ENCODE results near the gene LRTM2.

LRTM2 gene

GRCh38 chr12:1875608-1876007, 55.2 kb downstream of the LRTM2 start:
- Histone ChIP-seq H3K27me3 (ENCODE audit: insufficient read depth, low read length, poor library complexity, severe bottlenecking) (no peaks in the 10 kb centered on the region), H3K4me1 (ENCODE audit: insufficient read depth, low read length, poor library complexity, severe bottlenecking) (no peaks in the 10 kb centered on the region), H3K9me2 (replicated peaks; ENCODE audit: low read depth, low read length) (no peaks in the 10 kb centered on the region), H3F3A (ENCODE audit: low read depth) (no peaks in the 10 kb centered on the region), H4K20me1 (ENCODE audit: insufficient read depth, low read length, poor library complexity, severe bottlenecking) (no peaks in the 10 kb centered on the region), H3K9ac (ENCODE audit: low read depth, low read length, poor library complexity, severe bottlenecking) (no peak overlapping the region), H3K79me2 (ENCODE audit: insufficient read depth, low read length) (no peaks in the 10 kb centered on the region), H2AFZ (ENCODE audit: low read length) (no peak overlapping the region), H3K4me2 (ENCODE audit: low read depth, low read length, poor library complexity, severe bottlenecking) (no peak overlapping the region), H3K4me3 (ENCODE audit: low read length, poor library complexity, severe bottlenecking) (no peak overlapping the region), H3K36me3 (ENCODE audit: insufficient read depth, low read length) (no peaks in the 10 kb centered on the region), H3K9me3 (ENCODE audit: insufficient read depth, low read depth, low read length) (no peaks in the 10 kb centered on the region)
- TF ChIP-seq, protein P1, sequence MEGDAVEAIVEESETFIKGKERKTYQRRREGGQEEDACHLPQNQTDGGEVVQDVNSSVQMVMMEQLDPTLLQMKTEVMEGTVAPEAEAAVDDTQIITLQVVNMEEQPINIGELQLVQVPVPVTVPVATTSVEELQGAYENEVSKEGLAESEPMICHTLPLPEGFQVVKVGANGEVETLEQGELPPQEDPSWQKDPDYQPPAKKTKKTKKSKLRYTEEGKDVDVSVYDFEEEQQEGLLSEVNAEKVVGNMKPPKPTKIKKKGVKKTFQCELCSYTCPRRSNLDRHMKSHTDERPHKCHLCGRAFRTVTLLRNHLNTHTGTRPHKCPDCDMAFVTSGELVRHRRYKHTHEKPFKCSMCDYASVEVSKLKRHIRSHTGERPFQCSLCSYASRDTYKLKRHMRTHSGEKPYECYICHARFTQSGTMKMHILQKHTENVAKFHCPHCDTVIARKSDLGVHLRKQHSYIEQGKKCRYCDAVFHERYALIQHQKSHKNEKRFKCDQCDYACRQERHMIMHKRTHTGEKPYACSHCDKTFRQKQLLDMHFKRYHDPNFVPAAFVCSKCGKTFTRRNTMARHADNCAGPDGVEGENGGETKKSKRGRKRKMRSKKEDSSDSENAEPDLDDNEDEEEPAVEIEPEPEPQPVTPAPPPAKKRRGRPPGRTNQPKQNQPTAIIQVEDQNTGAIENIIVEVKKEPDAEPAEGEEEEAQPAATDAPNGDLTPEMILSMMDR (conservative IDR thresholded peaks at IDR 0.05; ENCODE audit: low read length), result no peak
- no peak for TF ChIP-seq EZH2phosphoT487 (IDR thresholded peaks at IDR 0.05; ENCODE audit: borderline replicate concordance)

DNA sequence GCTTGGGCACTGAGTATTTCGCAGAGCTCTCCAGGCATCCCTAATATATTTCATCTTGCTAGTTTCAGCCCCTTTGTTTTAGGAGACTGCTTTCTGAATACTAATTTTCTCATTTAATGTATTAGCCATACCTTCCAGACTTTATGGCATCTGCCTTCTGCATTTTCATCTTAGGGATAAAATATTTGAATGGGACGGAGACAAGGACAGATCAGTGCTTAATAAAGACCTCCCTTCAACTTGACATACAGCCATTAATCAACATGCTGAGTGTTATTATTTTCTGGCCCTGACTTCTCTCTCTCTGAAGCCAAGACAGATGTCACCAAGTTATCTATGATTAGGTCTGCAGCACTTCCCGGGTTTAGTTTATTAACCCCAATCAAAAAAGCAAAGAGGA, 55.7 kb downstream of the LRTM2 start:
- Histone ChIP-seq H4K20me1 (ENCODE audit: insufficient read depth, low read length, poor library complexity, severe bottlenecking) (no peaks in the 10 kb centered on the region), H3K79me2 (ENCODE audit: insufficient read depth, low read length) (no peaks in the 10 kb centered on the region), H3K4me3 (ENCODE audit: low read length, poor library complexity, severe bottlenecking) (no peak overlapping the region), H3K9ac (ENCODE audit: low read depth, low read length, poor library complexity, severe bottlenecking) (no peak overlapping the region), H3K9me3 (ENCODE audit: insufficient read depth, low read depth, low read length) (no peaks in the 10 kb centered on the region), H3K36me3 (ENCODE audit: insufficient read depth, low read length) (no peaks in the 10 kb centered on the region), H3K27me3 (ENCODE audit: insufficient read depth, low read length, poor library complexity, severe bottlenecking) (no peaks in the 10 kb centered on the region), H2AFZ (ENCODE audit: low read length) (no peak overlapping the region), H3K4me2 (ENCODE audit: low read depth, low read length, poor library complexity, severe bottlenecking) (no peak overlapping the region), H3K4me1 (ENCODE audit: insufficient read depth, low read length, poor library complexity, severe bottlenecking) (no peaks in the 10 kb centered on the region), H3K9me2 (replicated peaks; ENCODE audit: low read depth, low read length) (no peaks in the 10 kb centered on the region), H3F3A (ENCODE audit: low read depth) (no peaks in the 10 kb centered on the region)
- TF ChIP-seq, protein P1 (conservative IDR thresholded peaks at IDR 0.05; ENCODE audit: low read length), result no peak
- no peak for TF ChIP-seq EZH2phosphoT487 (IDR thresholded peaks at IDR 0.05; ENCODE audit: borderline replicate concordance)

DNA sequence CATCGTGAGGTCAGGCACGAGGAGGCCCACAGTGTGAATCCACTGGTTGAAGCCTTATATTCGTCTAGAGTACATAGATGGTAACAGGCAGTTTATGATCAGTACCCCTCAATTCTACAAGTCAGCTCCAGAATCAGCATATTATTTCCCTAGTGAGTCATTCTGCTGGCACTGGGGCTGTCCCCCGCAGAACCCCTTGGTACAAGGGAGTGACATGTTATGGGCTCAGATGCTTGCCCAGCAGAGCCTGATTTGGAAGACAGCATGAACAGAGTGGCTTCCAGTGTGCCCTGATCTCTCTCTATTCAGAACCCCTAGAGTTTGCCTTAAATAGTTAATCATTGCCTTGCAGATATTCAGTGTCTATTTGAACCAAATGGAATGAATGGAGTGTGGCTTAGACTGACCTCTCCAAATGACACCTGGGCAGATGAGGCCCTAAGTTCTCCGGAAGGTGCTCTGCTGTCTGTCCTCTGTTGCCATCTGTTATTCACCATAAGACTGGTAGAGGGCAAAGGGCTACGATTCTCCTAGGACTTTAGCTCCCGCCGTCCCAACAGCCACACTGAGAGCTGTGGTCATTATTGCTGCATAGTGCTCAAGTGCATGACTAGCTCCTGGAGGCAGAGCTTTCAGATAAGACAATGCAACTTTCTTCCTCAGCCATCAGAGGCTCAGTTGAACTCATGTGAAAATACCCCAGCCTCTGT, 57.0 kb downstream of the LRTM2 start:
- Histone ChIP-seq H3K9ac (ENCODE audit: low read depth, low read length, poor library complexity, severe bottlenecking) (no peak overlapping the region), H2AFZ (ENCODE audit: low read length) (no peak overlapping the region), H3K4me1 (ENCODE audit: insufficient read depth, low read length, poor library complexity, severe bottlenecking) (no peaks in the 10 kb centered on the region), H3K79me2 (ENCODE audit: insufficient read depth, low read length) (no peaks in the 10 kb centered on the region), H3K36me3 (ENCODE audit: insufficient read depth, low read length) (no peaks in the 10 kb centered on the region), H3F3A (ENCODE audit: low read depth) (no peaks in the 10 kb centered on the region), H3K9me3 (ENCODE audit: insufficient read depth, low read depth, low read length) (no peaks in the 10 kb centered on the region), H3K4me2 (ENCODE audit: low read depth, low read length, poor library complexity, severe bottlenecking) (no peak overlapping the region), H3K4me3 (ENCODE audit: low read length, poor library complexity, severe bottlenecking) (no peak overlapping the region), H4K20me1 (ENCODE audit: insufficient read depth, low read length, poor library complexity, severe bottlenecking) (no peaks in the 10 kb centered on the region), H3K27me3 (ENCODE audit: insufficient read depth, low read length, poor library complexity, severe bottlenecking) (no peaks in the 10 kb centered on the region), H3K9me2 (replicated peaks; ENCODE audit: low read depth, low read length) (no peaks in the 10 kb centered on the region)
- TF ChIP-seq, protein P1 (conservative IDR thresholded peaks at IDR 0.05; ENCODE audit: low read length), result no peak
- no peak for TF ChIP-seq EZH2phosphoT487 (IDR thresholded peaks at IDR 0.05; ENCODE audit: borderline replicate concordance)
